Gastrocnemius medialis (tissue), 4 donors: Measurements from ENCODE around the gene NOXRED1.

Source experiments
- CTCF ChIP-seq, 5 experiments: fragments of 450-650 bp in 3 of 5; fragments of 200-600 bp in 2 of 5; sonication (generic) in 2 of 5; IDR thresholded peaks in 4 of 5; conservative IDR thresholded peaks in 1 of 5; 1 replicate in 4 of 5; 2 replicates in 1 of 5; pipeline ENCODE4 v1.5.1; 2016 to 2019; ENCODE audit warnings: antibody characterized with exemption in 5 of 5, mild to moderate bottlenecking in 3 of 5, moderate library complexity in 3 of 5
- POLR2A ChIP-seq, 2 donors: fragments of 450-650 bp; IDR thresholded peaks; one replicate each; pipeline ENCODE4 v1.6.1; 2017; ENCODE audit warnings: antibody characterized with exemption in 2 of 2, mild to moderate bottlenecking in 2 of 2, moderate library complexity in 2 of 2

GRCh38 chr14:77390188-77390587, 33.1 kb downstream of the NOXRED1 start:
- TF ChIP-seq CTCF (IDR thresholded peaks at IDR 0.05 in 4 of 5, conservative IDR thresholded peaks at IDR 0.05 in 1 of 5) (no peak), POLR2A (IDR thresholded peaks at IDR 0.05) (no peak)
